HG03064 (cell line): ENCODE data around the gene CAB39.

Experiments used
- ATAC-seq: cut with Tn5 transposase; IDR thresholded peaks from one replicate; pipeline ENCODE4 v1.9.1; 2021; ENCODE audit warnings: low read depth; ENCODE audit not compliant: unreplicated experiment

The CAB39 gene

DNA sequence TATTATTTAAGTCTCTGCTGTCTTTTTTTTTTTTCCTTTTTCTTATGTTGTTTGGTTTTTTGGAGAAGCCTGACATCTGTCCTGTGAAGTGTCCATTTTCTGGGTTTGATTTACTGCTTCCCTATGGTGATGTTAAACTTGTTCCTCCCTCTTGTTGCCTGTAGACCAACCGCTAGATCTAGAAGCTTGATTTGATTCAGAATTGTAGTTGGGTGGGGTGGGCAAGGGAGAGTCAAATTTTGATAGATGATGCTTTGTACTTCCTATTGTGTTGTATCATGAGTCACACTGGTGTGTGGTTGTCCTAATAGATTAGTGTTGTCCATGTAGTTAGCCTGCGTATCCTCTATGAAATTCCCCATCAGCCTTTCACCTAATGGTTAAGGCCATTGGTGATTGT lies 35.4 kb downstream of the CAB39 start:
- no peak for ATAC-seq

- no peak for ATAC-seq
Measured at GRCh38 chr2:230749111-230749510, 36.5 kb downstream of the CAB39 start.

DNA sequence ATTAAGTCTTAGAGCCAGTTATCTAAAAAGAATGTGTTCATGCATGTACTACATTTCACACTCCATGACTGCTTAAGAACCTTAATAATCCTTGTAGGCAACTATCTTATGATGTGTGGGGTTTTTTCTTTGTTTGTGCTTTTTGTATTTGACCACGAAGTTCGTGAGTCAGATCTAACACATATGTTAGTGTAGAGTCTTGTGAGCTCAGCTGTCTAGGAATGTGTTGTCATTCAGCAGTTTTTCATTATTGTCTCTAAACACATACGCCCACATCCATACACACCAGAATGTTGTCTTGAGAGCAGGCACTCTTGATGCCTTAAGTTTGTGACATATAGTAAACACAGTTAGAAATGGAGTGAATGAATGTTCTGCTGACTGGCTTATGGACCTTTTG lies 38.4 kb downstream of the CAB39 start:
- ATAC-seq = no peak

DNA sequence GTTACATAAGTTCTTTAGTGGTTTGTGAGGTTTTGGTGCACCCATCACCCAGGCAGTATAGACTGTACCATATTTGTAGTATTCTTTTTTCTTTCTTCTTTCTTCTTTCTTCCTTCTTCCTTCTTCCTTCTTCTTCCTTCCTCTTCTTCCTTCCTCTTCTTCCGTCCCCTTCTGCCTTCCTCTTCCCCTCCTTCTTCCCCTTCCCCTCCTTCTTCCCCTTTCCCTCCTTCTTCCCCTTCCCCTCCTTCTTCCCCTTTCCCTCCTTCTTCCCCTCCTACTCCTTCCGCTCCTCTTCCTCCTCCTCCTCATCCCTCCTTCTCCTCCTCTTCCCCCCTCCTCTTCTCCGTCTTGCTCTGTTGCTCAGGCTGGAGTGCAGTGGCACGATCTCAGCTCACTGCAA lies 41.6 kb downstream of the CAB39 start:
- ATAC-seq = no peak

DNA sequence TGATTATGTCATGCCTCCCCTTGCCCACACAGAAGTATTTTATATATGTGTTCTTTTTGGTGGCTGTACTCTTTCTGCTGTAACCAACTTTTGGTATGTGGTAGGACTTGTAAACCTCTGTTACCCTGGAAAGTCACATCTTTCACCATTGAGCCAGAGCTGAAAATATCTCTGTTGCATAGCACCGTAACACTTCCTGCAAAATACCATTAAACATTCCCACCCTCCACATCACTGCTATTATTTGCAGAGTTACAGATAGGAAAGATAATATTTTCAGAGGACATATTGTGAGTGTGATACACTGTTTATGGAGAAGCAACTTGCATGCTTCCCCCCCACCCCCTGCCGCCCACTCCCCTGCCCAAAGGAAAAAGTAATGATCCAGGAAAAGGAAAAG lies 44.8 kb downstream of the CAB39 start:
- ATAC-seq = no peak

GRCh38 chr2:230758566-230759480 lies 46.2 kb downstream of the CAB39 start:
- ATAC-seq = no peak

DNA sequence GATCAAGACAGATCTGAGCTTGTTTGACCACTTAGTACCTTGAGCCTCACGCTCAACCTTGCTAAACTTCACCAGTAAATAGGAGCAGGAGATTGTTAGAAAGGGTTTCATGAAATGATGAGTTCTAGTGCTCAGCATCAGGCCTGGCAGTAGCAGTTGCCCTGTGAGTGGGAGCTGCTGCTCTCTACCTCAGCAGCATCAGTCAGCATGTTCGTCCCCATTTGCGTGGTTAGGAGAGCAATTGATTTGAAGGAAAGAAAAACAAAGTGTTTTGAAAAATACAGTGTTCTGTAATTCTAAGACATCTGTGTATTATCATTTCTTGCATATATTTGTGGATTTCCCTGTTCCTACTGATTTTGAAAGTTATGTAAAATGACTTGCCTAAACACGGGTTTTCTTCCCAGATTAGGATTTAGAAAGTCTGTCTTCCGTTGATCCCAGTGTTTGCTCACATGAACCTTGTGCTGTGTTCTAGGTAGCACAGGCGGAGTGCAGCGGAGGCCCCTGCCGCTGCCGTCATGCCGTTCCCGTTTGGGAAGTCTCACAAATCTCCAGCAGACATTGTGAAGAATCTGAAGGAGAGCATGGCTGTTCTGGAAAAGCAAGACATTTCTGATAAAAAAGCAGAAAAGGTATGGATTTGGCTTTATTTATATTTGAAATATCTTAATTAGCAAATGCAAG lies 47.0 kb downstream of the CAB39 start:
- ATAC-seq = no peak

GRCh38 chr2:230761704-230762103 lies 49.1 kb downstream of the CAB39 start:
- no peak for ATAC-seq

DNA sequence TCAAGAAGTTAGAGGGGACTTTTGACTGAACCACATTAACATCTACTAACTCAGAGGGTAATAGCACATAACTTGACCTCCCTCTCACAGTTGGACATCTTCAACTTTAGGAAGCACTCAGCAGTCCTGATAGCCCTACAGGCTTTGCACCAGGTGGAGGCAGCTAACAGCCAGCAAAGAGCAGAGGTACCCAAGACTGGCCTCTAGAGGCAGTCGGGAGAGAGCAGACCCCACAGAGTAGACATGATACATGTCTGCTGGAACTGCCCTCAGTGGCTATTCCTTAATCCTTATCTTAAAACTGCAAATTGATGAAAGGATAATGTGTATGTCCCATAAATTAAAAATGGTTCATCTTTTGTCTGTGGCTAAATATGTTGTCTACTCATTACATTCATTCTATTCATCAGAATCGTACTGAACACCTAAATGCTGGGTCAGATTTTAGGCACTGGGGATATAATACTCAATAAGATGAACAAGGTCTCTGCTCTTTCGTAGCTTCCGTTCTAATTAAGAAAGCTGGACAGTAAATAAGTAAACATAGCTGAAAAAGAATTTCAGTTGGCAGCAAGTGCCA lies 49.8 kb downstream of the CAB39 start:
- ATAC-seq = no peak

- no peak for ATAC-seq
Measured at GRCh38 chr2:230764346-230764745, 51.7 kb downstream of the CAB39 start.

DNA sequence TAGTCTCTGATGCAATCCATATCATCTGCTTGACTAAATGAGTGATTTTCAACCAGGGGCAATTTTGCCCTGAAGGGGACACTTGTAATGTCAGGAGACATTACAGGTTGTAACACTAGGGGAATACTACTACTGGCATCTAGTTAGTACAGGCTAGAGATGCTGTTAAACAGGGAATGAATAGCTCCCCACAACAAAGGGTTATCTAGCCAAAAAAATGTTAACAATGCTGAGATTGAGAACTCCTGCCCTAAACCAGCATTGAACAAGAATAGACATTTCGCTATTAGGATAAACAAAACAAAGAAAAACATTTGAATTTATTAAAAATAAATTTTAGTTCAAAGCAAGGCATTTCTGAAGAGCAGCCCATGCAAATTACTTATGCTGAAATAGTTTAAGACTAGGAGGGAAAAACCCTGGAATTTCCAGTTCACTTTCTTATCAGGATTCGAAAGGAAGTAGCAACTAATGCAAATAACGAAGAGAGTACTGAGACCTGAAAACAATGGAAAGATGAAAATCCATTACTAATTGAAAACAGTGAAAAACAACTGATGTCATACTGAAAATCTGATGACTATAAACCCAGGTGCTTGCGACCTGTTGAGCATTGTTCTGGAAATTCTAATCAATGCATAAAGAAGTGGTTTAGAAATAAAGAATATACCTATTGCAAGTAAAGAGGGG lies 53.1 kb downstream of the CAB39 start:
- no peak for ATAC-seq

- ATAC-seq = no peak
Measured at GRCh38 chr2:230767862-230768388, 55.3 kb downstream of the CAB39 start.

GRCh38 chr2:230770804-230771203 lies 58.2 kb downstream of the CAB39 start:
- no peak for ATAC-seq

DNA sequence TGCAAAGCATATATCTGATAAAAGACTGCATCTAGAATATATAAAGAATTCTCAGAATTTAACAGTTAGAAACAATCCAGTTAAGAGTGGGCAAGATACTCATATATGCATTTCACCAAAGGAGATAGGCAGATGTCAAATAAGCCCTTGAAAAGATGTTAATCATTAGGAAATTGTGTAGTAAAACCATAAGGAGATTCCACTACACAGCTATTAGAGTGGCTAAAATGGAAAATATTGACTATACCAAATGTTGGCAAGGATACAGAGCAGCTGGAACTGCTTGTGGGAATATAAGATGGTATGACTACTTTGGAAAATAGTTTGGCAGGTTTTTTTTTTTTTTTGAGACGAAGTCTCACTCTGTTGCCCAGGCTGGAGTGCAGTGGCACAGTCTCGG lies 59.5 kb downstream of the CAB39 start:
- ATAC-seq = no peak

DNA sequence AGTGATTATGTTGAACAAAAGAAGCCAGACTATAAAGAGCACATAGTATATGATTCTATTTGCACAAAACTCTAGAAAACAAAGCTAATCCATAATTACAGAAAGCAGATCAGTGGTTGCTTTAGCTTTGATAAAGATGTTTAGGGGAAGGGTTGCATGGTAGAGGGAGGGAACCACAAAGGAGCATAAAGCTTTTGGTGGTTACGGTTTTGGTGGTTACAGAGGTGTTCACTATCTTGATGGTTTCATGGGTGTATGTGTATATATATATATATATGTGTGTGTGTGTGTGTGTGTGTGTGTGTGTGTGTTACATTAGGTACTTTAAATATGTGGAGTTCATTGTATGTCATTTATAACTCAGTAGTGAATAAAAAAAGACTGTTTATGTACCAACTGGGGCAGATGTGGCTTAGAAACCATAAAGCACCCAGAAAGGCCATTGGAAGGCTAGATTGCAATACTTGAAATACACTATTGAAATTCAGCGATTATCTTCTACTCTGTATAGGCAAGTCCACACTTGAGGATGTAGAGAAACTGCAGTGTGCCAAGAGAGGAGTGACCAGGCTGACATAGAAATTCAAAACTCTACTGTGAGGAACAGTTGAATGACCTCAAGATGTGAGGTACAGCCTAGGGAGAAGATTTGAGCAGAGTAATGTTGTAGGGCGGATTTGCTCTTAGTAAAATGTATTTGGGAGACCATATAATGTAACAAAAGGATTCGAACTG lies 60.6 kb downstream of the CAB39 start:
- ATAC-seq = no peak

- ATAC-seq = no peak
Measured at GRCh38 chr2:230774348-230774951, 61.8 kb downstream of the CAB39 start.

- ATAC-seq = no peak
Measured at GRCh38 chr2:230775737-230776136, 63.1 kb downstream of the CAB39 start.

DNA sequence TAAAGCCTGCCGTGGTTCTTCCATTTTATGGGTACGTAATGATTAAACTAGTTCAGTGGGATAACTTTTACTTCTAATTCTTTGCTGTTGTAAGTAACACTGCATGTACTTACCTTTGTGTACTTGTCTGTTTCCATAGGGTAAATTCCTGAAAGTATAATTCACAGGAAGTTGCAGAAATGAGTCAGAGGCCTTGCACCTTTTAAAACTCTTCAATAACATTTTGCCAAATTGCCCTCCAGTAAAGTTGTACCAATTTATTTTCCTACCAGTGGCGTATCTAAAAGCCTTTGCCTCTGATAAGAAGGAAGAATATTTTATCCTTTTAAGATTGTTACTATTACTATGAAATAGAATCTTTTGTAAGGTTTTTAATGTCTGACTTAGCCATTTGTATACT lies 65.1 kb downstream of the CAB39 start:
- no peak for ATAC-seq

DNA sequence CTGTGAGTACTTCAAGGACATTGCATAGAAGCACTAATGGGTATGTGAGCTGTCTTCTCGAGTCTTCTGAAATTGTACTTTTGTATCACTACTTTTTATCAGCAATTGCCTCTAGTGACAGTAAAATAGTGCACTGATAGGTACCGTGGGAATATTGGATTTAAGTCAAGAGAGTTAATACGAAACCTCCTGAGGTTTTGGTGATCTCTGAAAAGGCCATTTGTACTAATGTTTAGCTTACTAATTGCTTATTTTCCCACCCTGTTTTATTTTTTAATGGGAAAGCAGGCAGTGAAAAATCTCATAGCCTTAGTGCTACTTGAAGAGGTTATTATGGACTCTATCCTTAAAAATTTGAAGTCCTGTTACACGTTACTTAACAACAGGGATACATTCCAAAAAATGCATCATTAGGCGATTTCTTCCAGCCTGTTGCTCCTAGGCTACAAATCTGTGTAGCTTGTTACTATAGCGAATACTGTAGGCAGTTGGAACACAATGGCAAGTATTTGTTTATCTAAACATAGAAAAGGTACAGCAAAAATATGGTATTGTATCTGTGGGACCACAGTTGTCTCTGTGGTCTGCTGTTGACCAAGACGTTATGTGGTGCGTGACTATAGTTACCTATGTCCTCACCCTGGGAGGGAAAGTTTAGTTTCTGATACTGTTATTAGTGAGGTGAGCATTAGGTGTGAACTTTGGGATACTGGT lies 65.9 kb downstream of the CAB39 start:
- peak; percentile 60 for ATAC-seq
